Ishikawa (cell line): ENCODE measurements around the gene AQP12B.

Experiments used
- CEBPB ChIP-seq: IDR thresholded peaks from 2 replicates; pipeline ENCODE4 v1.6.1; 2012
- RAD21 ChIP-seq: IDR thresholded peaks from 2 replicates; pipeline ENCODE4 v1.6.1; 2012; ENCODE audit warnings: low read depth
- YY1 ChIP-seq: IDR thresholded peaks from 2 replicates; pipeline ENCODE4 v1.6.1; 2012; ENCODE audit warnings: low read depth

GRCh38 chr2:240631548-240632305, 51.0 kb downstream of the AQP12B start:
- TF ChIP-seq CEBPB (no peak), YY1 (no peak), RAD21 (no peak)
